Measurements from ENCODE around the gene ARL14.

Gene ARL14

DNA sequence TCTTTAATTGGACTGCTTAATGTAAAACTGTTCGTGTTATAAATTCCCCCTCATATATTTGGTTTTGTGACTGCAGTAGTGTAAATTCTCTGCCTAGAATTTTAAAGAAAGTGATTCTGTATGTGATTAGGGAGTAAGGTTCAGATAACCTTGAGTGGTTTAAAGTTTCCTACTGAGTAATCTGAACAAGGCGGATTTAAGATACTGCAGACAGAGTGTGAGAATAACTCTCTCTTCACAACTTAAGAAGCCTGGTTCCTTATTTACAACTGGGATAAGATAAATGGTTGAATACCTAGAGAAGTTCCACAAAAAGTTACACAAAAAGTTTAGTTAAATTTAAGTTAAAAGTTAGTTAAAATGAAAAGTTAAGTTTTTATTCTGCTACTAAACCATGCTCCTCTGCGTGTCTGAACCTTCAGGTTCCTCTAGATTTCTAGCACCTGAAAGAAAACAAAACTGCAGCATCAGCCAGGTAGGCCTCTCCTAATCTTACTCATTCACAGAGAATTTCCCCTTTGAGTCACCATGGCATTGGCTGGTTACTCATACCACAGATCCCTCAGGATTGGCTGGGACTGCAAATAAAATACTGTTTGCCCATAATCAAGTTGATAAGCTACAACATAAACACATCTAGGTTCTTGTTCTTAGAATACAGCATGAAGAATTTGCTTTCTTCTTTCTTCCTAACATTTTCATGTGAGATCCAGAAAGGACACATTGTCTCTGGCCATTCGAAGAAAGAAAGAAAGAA is at the start of gene ARL14:
ARL14 (plus strand) TSS at position 614 of the 757 bp plus-strand sequence. CDS start 187 bp downstream, outside the sequence.
- no peak for DNase-seq

DNA sequence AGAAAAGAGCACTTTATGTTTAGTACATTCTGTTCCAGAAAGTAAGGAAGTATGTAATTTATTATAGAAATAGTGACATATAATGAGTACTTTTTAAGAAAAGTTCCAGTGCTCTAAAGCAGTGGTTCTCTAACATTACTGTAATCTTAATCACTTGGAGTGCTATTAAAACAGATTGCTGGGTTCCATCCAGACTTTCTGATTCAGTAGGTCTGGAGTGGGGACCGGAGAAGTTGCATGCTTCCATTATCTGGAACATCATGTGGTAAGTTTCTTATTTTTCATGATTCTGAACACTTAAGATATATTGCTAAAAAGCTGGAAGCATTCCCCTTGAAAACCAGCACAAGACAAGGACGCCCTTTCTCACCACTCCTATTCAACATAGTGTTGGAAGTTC is 47.5 kb upstream of the ARL14 start:
- DNase-seq = no peak

DNA sequence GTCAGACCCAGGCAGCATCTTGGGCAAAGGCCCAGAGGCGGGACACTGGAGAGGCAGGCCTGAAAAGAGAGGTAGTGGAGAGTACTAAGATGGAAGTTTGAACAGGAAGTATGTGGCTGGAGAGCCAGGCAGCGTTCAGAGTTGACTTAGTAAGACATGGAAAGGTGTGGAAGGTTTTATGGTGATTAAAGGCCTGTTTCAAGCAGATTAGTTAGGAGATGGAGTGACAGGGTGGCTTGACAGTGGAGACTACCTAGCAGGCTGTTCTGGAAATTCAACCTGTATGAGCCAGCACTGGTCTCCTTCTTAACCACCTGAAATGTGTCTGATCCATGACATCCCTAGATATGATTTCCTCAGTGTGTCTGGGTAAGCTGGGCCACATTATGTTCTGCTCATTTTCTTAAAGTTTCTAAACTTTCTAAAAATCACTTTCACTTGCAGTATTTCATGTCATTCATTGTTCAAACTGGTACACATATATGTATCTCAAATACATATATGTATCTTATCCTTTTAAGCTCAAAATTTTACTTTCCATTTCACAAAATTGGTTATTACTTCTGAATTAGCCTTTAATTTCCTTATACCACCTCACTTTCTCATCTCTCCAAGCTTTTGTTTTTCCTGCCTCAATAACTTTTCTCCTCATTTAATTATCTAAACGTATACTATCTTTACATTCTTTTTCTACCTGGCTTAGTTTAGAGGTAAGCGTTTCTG is 43.4 kb upstream of the ARL14 start:
- DNase-seq = no peak

DNA sequence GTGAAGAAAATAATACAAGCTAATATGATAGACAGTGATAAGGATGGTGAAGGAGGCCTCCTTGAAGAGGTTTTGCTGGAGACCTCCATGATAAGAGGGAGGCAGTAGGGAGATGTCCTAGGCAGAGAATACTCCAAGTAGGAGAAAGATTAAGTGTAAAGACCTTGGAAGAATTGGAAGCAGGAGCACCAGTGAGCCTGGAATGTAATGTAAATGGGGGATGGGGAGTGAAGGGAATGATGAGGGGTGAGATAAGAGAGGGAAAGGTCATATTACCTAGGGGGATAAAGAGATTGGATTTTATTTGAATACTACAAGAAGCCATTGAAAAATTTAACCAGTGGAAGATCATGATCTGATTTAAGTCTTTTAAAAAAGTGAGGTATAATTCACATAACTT is 41.7 kb upstream of the ARL14 start:
- no peak for DNase-seq

DNA sequence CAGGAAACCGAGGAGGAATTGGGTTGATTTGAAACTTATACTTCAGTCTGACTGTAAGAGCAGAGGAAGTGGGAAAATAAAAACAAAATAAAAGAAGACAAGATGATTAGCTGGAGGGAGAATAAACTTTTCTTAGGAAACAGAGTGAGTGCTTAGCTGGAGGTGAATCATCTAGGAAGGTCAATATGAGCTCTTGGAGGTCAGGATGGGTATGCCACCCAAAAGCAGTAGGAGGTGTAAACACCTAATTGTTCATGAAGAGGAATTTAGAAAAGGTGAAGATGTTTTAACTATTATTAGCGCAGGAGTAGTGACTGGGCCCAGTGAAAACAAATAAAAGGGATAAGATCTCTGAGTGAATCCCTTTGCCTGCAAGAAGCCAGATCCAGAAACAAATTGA is 39.9 kb upstream of the ARL14 start:
- DNase-seq = no peak

DNA sequence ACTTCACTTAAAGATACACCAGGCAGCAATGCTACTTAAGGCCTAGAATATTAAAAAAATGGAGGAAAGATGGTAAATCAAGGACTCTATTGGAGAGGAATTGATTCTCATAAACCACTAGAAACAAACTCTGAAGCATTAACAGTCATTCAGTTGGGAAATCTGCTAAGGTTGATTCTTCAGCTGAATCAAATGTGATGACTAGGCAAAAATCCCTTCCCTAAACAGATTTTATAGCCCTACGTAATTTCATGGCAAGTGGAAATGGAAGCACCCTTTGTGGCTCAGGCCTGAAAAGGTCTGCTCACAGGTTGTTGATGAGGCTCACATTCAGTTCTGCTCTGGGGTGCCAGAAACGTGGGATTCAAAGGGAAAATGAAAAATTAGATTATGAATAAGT is 38.8 kb upstream of the ARL14 start:
- DNase-seq = no peak

DNA sequence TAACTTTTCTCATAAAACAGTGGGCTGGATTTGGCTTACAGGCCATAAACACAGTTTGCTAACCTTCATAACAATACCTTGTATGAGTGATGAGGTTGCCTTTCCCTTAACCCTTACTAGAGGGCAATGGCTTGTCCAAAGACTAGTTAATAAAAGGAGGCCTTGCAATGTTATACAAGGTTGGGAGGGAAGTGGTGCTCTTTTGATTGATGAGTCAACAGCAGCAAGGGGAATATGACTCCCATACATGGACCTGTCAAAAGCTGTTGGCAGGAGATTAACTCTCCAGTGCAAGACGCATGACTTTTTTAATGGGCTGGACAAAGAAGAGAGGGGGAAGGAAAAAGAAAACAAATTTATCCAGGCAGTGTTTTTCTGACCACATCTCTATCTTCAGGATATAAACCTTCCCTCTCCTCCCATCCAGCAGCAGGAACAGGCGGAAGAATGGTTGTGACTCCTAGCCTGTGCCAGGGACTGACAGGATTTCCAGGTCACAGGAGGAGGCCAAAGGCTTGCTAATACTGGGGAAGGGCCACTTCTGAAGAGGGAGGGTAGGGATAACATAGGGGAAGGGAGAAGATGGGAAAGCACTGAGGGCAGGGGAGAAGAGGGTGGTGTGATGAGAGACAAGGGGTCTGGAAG is 35.2 kb upstream of the ARL14 start:
- DNase-seq = no peak

DNA sequence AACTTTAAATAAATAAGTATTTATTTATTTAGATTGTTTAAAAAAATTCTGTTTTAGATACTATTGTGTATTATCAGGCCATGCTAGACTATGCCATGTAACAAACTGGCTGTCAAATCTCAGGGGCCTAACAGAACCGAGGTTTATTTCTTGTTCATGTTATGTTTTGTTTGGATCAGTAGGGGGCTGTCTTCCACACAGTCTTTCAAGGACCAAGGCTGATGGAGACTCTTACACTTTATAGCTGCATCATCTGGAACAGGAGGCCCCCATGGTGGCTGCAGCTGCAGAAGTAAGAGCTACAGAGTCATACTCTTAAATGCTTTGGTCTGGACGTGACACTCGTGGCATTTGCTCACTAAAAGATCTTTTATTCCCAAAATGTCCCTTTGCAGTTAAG is 33.0 kb upstream of the ARL14 start:
- no peak for DNase-seq

DNA sequence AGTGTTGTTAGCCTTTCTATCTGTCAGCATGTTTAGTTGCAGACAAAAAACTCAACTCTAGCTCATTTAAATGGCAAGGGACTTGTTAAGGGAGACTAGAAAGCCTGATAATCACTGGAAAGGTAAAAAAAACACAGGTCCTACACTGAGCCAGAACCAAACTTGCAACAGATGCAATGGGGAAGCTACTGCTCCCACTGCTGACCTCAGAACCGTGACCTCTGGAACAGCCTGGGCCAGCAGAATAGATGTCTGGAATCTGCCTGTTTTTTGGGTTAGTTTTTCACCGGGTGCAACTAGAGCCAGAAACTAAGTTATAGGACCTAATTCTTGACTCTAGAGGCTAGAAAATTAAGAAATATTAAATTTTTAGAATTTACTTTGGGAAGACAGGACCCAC is 32.5 kb upstream of the ARL14 start:
- DNase-seq = no peak

DNA sequence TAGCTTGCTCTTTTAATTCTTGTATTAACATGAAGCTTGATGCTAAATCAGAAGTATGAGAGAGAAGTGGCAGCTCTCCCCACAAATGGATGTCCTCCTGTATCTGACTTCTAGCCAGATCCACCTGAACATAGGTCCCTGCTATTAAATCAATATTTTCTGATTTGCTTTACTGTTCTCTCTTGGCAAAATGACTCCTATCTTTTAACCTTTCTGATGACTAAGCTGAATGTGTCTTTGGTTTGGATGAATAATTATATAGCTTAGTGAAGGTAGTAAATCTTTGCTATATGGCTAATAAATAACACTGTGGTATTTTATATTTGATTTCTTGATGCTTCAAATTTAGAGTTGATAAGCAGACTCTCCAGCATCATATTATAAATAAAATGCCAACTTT is 28.3 kb upstream of the ARL14 start:
- DNase-seq = no peak

DNA sequence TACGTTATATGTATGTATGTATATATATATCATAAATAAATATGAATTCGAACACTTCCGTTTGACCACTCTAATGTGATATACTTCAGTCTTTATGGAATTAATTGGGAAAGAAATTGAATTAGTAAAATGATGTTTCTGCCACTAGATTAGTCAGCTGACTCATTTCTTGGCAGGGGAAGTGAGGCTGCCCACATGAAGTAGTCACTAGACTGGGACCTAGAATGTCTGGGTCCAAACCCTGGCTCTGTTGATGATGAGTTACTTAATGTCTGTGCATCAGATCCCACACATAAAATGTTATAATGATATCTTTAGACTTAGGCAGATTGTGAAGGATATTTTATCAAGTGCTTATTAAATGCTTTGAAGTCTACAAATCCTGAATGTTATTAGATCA is 27.4 kb upstream of the ARL14 start:
- DNase-seq = no peak

DNA sequence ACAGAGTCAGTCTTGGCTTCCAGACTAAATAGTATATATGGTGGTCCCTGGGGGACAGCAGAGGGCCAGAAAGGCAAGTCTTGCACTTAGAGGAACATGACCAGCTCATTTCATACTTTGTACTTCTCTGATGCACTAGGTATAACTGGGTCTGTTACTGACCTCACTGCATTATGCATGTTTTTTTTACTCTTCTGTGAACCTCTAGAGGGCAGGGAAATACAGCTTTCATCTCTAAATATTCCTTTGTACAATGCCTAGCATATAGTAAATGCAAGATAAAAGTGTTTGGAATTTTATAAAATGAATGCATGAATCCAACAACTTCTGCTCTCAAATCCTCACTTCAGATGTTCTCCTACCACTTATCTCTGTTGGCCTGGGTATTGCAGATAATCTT is 23.4 kb upstream of the ARL14 start:
- no peak for DNase-seq

DNA sequence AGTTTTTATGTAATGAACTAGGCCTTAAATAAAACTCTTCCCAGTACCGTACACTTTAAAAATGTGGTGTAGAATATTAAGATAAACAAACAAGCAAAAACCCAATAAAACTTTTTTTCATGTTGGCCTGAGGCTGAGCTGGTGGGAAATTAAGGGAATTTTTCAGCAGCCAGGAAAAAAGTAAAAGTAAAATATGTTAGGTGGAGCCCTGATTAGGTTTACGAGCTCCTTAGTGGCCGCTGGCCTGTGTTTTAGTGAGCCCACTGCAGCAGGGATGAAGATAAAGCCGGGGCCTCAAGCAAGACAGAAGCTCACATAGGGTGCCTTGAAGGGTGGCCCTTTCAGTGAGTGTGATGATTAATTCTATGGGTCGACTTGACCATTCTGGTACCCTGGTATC is 16.1 kb upstream of the ARL14 start:
- DNase-seq = no peak

DNA sequence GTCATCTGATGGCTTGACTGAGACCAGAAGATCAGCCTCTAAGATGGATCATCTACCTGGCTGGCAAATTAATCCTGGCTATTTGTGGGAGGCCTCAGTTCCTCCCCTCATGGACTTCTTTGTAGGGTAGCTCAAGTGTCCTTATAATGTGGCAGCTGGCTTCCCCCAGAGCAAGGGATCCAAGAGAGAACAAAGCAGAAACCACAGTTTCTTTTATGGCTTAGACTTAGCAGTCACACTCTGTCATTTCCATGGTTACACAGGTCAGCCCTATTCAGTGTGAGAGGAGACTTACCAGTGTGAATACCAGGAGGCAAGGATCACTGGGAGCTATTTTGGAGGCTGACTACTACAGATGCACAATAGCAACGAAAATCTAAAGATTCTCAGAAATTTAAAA is 15.3 kb upstream of the ARL14 start:
- DNase-seq = peak in 1 of 56 donors; percentile 2

DNA sequence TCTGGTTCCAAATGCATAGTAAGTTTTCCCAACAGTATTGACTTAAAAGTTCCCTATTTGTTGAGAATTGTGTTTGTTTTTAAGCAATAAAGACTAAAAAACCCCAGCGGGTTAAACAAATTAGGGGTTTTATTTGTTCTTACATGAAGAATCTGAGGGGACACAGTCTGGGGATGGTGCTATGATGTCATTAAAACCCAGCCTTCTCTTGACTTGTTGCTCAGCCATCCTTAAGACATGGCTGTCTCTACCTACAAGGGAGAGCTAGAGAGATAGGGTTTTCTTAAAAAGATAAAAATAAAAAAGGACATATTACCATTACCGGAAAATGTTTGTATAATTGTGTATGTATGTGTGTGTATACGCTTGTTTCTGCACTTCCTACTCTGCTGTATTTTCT is 11.7 kb upstream of the ARL14 start:
- DNase-seq = no peak

DNA sequence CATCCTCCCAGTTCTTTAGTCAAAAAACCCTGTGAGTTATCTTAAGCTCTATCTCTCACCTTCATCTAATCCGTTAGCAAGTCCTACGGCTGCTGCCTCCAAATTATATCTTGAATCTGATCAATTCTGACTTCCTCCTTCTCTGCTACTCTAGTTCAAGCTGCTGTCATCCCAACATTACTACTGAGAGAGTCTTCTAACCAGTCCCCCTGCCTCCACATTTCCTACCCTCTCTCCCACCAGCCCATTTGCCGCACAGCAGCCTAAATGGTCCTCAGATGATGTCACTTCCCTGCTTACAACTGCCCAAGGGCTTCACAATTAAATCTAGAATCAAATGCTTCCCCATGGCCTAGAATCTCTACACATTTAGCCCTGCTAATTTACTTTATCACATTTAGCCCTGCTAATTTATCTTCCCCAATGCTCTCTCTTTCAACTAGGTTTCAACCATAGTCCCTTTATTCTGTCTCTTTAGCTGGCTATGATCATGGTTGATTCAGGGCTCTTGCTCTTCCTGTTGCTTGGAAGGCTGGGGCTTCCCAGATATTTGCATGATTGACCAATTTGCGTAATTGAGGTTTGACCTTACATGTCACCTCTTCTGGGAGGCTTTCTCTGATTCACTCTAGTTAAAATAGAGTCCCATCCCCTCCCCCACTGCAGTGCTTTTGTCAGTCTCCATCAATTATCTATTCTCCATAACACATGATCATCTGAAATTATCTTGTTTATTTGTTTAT is 11.0 kb upstream of the ARL14 start:
- DNase-seq = no peak

DNA sequence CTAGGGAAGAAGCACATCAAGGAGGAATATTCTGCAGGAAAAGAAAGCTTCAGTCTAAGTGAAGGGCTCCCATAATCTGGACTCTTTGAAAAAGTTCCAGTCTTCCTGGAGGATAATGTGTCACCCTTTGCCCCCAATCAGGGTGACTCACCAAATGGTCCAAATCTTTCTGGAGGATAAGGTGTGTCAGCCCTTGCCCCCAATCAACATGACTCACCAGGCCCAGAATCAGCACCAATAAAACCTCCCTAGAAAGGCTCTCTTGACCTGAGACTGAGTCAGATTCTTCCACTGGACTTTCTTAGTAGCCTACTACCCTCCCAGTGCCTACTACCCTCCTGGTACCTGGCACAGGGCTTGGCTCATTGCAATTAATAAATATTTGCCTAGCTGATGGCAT is 9.5 kb upstream of the ARL14 start:
- DNase-seq = no peak

DNA sequence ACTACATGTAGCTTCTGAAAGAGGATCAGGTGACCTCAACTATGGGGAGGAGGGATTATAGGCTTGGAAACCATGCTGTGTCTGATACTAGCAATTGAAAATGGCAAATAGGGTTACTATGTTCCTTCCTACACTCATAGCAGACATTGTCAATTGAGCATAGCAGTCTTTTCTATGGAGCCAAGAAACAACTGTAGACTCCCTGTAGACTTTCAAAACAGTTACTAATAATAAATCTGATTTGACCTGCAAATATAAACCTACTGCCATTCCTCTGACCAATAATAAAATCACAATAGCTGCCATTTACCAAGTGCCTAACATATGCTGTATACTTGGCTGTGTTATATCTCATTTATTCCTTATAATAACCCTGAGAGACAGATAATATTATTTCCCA is 8.5 kb upstream of the ARL14 start:
- DNase-seq = no peak

DNA sequence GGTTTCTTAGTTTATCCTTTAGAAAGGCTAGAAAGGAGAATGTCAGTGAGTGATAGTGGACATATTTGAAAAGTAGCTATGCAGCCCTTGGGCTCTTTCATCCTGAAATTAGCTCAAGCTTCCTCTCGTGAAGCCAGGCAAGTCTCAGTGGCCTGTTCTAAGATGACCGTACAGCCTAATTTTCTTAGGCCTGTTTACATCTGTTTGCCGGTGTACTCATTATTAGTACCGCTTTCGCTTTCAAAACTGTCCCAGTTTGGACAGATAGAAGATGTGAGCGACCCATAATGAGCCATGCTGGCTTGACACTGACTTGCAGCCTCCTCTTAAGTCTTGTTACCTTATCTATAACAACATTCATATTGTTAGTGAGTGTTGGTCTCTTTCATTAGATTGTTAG is 5.7 kb upstream of the ARL14 start:
- no peak for DNase-seq

DNA sequence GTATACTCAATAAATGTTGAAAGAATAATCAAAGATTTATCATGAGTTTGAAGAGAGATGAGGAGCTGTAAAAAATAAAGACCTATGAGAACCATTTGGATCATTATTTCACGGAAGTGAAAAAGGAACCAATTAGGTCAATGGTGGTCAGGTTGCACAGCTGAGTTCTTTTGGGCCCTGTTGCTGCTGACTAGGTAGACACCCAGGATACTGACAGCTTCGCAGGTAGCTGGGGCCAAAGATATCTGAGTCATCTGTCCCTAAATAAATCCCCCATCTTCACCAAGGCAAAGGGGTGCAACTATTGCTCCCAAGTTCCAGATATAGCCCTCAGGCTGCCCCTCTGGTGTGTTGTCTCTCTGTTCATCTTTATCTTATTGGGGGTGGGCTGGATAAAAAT is 5.0 kb upstream of the ARL14 start:
- no peak for DNase-seq

DNA sequence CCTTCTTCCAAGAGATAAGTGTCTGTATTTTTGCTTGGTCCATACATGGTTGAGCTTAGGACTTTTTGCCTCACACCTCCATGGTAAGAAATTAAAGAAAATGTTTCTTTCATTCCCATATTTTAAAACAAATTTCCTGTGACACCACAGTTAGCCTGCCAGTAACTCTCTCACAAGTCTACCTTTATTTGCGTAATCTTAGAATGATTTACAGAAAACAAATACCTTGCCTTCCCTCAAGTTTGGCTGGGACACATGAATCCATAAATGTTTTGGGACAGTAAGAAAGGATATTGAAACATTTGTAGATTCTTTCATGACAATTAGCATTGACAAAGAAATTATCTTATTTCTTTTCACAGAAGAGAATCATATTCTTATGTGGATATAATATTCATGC is 3.8 kb upstream of the ARL14 start:
- no peak for DNase-seq

DNA sequence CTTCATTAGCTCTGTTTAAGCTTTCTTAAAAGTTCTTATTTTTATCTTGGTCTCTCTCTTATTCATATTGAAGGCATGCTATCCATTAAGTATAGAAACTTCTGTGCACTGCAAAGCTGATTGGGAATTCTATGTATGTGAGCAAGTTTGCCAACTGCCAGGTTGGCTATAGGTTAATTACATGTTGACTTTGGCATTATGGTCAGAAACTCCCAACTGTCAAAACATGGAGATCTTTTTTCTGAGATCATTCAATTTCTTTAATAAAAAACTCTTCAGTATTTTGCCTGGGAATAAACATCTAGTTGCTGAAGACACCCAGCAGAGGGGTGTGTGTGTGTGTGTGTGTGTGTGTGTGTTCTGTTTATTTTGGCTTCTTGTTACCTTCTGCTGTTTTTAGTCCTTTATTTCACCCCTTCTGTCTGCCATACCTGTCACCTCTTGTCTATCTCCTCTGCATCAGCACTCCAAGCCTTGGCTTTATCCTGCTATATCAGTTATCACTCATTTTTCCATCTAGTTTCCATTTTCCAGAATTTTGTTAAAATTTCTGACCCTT is 1.3 kb upstream of the ARL14 start:
- DNase-seq = no peak
